NCI-H128 (cell line): ENCODE data around the gene AOAH.

Experiments
- DNase-seq: peaks from one replicate; lab custom pipeline; 2025; ENCODE audit not compliant: unreplicated experiment; lab: John Stamatoyannopoulos, UW

Gene AOAH

DNA sequence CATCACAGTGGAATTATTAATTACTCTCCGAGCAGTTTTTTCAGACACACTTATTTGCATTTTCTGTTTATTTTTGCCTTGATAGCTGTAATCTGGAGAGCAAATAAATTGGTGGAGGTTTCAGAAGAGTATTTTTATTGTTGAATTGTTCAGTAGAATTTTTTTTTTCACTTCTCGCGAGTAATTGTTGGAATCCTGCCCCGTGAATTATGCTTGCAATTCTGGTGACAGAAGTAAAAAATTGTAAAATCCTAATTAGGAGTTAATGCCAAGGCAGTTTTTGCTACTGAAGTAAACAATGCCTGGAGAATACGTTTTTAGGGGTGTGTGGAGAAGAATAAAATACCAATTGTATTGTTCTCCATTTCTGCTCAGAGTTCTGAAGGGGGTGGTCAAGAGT lies 88.2 kb downstream of the AOAH start:
- DNase-seq, result no peak

DNA sequence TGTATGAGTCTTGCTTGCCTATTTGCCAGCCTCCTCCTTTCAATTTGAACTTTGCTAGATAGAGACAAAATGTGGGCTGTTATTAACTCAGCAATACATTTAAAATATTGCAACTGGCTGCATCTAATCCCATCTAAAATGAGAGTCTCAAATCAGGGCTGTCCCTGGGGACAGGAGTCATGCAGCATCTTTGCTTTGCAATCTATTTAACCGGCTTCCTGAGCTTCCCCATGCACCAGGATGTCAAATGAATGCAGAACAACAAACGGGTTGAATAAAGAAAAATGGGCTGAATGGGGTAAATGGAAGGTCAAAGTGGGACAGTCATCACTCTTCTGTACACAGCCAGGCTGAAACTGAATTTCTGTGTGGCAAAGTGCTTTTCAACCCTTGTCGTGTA lies 89.2 kb downstream of the AOAH start:
- DNase-seq, result no peak

DNA sequence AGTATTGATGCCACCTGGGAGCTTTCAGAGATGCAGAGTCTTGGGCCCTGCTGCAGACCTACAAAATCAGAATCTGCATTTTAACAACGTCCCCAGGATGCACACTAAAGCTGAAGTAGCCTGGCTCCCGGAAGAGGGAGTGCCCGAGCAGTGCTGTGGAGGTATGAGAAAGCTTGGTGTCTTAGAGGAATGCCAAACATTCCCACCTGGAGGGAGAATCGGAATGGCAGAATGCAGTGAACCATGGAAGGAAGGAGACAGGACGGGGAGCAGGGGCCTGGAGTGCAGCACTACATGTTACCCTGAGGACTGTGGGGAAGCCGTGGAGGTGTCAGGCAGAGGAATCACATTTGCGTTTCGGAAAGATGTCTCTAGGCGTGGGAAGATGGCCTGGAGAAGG lies 90.9 kb downstream of the AOAH start:
- no peak for DNase-seq

DNA sequence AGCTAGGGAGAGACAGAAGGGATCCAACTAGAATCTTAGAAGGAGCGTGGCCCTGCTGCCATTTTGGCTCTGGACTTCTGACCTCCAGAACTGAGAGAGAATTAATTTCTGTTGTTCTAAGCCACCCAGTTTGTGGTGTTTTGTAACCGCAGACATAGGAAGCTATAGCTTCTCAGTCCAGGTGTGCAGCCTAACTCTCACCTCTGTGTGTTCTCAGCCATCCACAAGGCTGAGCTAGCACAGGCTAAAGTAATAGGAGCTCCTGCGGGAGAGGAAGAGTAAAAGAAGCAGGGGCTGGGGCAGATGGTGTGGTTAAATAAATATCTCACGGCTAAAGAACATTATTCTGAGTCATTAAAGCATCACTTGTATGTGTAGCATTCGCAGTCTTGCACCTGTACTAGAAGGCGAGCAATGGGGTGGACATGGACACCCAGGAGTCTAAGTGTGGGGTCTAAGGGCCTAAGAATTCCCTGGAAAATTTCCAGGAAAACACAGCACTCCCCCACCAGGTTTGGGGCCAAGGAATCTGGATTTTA lies 94.1 kb downstream of the AOAH start:
- DNase-seq, result no peak

DNA sequence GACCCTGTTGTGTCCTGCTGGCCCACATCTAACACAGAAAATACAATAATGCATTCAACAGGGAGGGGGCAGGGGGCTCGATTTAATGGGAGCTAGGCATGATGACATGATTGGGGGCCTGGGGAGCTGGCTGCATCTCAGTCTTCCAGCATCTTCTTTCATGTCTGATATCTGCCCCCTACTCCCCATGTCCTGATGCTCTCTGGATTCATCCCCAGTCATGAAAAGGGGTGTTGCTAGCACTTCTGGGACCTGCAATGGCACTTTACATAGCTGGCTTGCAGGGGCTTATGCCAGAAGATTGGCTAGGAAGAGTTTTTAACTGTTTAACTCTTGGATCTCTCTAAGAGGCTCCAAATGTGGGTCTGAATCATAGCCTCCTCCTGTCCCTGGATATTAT lies 94.9 kb downstream of the AOAH start:
- no peak for DNase-seq

DNA sequence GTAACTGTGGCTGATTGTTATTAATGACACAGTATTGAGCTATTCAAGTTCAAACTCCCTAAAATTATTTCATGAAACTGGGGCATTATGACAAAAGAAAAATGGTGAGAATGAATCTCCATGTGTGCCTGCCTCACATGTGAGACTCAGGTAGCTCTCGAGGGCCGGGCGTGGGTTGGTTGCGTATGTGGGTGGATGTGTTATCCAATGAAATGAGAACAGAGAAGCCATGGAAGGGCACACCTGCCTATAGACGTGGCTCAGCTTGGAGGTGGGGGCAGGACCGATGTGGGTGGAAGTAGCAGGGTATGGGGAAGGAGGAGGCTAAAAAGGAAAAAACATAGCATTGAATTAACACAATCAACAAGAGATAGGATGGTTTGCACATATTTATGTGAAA lies 96.5 kb downstream of the AOAH start:
- DNase-seq, result no peak

DNA sequence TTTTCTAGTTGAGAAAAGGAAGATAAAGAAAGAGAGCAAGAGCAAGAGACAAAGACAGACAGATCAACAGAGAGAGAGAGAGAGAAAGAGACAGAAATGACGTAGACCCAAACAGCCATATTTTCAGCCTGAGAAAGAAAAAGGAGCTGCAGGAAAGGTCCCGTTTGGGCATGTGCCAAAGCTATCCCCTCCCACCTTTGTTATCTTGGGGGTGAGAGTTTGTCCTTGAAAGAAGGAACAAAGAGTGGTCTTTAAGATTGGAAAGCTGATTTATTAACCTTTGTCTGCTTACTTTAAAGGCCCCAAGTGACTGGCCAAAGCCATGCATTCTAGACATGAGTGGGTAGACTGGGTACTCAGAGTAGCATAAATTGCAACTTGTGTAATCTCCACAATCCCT lies 98.2 kb downstream of the AOAH start:
- DNase-seq, result no peak

DNA sequence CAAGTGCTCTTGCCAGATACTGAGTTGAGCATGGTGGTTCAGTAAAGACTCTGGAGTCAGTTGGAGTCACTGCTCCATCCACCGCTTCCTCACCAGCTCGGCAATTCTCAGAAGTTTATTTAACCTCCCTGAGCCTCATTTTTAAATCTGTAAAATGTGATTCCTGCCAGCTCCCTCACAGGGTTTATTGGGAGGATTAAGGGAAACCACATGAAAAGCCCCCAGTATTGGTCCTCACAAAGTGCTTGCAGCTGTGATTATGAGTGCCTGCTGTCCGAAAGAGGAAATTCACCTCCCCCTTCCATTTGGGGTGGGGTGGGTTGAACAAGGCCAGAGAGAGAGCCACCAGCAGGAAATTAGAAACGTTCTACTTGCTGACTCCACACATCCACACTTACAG lies 99.0 kb downstream of the AOAH start:
- DNase-seq, result no peak

DNA sequence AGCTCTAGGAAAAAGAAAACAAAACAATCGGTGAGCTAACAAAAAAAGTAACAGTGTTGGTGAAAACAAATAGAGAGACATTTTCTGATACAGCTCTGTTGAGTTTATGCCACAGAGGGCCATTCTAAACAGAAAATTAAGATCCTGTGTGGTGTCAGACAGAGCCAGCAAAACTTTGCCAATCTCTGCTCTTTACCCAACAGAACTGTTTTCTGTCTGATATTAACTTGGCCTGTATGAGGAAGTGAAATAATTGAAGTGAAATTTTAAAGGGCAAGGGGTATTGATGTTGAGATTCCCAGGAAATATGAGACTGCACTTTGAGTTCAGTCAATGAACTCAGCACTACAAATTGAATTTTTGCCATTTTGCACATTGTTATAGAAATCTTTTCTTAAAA lies 101.0 kb downstream of the AOAH start:
- DNase-seq, result no peak

DNA sequence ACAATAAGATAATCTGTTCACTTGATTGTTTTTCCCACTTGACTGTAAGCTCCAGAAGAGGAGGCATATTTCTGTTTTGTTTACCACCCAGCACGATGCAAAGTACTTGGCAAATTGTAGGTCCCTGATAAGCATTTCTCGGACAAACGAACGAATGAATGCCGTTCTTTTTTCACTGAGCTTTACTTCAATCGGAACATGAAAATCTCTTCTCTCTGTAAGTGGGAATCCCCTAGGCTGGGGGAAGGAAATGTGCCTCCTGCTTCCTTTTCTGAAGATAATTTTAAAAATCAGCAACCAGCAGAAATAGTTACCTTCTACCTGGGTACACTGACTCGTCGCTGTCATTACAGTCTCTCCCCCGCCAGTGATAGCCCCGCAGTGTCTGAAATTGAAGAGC lies 102.9 kb downstream of the AOAH start:
- DNase-seq, result no peak

DNA sequence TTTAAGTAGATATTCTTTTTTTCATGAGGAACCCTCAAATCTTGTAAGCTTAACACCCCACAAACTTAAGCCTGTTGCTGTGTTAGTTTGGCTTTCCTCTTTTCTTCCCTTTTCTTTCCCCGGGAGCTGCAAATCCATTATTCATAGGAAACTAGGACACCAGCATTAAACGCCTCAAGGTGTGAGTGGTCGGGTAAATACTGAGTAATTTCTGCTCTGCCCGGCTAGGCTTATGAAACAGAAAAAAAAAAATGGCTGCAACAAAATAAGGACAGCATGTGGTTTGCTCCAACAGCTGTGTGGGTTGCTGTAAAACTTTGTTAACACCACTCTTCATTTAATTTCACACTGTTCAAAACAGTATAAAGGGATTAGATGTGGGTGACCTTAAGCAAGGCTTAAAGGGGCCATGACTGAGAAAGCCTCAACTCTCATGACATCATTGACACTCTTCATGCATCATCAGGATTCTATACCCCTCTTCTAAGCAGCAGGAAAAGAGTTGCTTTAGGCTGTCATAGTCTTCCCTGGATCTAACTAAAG lies 104.1 kb downstream of the AOAH start:
- DNase-seq, result no peak

DNA sequence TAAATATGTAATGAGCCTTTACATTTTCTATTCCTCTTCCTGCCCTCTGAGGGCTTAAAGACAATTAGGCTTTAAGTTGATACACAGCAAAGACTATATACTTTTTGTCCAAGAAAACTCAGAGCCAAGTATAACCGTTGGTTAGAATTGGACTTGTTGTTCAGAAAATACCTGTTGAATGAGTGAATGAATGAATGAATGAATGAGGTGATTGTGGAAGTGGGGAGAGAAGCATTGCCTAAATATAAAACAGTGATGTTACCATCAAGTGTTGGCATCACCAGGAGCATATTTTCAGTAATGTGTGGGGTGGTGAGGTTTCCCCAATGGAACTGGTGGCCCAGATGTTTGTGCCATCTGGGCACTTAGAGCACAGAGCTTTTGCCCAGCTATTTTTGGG lies 106.9 kb downstream of the AOAH start:
- no peak for DNase-seq

DNA sequence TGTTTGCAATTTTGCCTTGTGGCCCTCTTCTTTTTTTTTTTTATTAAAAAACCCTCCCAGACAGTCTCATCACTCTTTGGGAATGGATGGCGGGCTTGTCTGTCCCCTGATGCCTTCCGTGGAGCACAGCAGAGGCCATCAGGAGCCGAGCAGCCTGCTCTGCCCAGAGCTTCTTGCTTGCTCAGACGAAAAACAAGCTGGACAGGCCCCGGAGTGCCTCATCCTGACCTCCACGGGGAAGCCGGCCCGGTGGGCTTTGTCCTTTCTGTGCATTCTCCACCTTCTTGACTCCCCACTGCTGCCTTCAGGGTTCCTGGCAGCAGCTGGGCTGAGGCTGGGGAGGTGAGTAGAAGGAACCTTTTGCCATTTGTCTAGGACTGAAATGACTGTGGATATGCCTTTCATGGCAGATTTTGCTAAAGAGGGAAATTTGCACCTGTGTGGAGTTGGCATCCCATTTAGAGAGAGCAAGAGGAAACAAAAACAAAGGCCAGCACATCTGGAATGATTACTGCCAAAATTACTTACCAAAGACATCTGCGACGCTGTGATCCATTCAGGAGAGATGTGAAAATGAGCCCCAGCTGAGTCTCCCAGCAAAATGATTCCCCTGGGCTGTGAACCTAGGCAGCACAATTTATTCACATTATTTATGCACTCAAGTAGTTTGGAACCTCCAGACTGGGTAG lies 108.3 kb downstream of the AOAH start:
- DNase-seq, result no peak

DNA sequence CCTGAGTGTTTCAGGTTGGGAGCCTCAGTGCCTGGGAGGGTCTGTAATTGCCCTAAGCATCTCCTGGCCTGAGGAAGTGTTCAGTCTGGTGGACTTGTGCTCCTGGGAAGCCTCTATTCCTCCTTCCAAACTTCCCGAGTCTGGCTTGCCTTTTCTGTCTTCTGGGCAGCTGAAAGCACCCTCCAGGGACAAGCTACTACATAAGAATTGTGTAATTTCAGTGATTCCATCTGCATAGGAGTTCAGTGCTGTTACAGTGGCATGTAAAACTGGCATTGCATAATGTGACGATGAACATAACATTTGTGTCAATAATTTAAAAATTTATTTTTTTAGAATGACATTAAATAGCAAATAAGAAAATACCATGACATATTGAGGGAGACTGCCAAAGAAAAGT lies 109.3 kb downstream of the AOAH start:
- DNase-seq, result no peak

DNA sequence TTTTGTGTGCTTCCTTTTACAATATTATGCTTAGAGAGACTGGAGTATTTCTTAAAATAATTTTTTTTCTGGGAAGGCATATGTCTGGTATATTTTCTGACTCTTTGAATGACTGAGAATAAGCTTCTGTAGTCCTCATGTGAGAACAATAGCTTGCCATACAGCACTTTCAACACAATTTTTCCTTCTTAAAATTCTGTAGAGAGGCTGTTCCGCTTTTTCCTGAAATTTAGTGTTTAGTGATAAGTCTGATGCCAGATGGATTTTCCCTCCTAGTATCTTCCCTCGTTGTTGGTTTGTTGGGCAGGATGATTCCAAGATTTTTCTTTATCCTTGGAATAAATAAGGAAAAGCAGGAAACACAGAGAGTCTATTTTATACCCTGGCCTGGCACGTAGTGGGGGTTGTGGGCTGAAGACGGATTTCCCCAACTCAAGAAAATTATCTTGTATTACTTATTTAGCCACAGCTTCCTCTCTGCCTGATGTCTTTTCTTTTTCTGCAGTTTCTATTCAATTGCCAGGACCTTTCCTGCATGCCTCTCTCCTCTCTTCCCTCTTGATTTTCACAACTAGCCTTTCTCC lies 111.2 kb downstream of the AOAH start:
- no peak for DNase-seq

DNA sequence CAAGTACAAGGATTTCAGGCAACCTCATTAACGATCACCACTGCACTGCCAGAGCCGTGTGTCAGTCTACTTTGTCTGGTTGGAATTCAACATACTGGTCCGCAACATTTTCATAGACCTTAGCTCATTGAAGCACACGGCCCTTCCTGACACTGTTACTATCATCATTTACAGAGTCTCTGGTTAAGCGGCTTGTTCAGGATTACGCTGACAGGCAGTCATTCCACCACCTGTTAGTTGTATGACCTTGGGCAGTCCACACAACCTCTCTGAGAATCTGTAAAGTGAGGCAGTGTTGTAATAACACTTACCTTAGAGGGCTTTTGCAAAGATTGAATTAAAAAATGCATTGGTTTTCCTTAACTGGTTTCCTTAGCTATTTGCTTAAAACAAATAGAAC lies 112.6 kb downstream of the AOAH start:
- no peak for DNase-seq

DNA sequence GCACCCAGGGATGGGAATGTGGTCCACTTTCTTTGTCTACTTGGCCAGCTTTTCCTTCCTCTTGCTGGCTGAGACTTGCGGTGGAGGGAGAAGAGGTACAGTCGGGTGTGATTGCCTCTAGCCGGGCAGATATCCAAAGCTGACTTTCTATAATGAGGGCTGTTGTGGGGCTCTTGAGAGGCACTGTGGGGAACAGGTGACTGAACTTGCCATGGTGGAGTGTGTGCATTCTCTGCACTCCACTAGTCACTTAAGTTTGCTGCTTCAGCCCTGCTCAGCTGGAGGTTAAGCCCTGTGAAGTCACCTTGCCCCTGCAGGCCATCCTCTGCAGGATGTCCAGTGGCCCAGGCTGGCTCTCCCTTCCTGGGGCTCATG lies 116.6 kb downstream of the AOAH start:
- DNase-seq, result peak; percentile 43

DNA sequence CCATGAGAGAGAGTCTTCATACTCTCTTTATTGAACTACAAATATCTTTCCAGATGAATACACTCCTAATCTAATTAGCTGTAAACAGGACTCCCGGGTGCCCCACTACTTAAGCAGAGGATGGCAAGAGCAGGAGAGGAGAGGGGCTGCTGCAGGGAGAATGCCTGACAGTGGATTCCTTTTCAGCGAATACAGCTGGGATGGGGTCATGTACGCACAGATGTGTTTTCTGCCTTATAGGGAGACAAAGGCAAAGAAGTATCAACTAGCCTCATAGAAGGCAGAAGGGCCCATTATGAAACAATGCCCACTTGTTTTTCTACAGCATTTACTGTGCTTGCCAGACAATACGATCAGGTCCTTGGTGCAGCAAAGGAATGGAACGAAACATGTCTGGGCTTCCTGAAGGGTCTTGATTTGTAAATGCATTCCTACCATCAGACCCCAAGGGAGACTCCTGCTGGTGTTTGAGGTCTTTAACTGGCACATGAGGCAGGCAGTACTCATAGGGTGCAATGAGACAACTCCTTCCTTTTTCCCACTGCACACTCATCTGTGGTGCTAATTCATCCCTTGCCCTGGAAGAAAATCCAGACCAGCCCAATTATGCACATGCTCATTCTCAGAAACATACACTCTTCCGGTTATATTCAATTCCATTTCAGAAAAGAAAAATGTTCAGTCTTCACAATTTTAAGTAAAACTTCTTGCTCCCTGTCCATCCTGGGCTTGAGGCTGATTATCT lies 117.1 kb downstream of the AOAH start:
- no peak for DNase-seq

DNA sequence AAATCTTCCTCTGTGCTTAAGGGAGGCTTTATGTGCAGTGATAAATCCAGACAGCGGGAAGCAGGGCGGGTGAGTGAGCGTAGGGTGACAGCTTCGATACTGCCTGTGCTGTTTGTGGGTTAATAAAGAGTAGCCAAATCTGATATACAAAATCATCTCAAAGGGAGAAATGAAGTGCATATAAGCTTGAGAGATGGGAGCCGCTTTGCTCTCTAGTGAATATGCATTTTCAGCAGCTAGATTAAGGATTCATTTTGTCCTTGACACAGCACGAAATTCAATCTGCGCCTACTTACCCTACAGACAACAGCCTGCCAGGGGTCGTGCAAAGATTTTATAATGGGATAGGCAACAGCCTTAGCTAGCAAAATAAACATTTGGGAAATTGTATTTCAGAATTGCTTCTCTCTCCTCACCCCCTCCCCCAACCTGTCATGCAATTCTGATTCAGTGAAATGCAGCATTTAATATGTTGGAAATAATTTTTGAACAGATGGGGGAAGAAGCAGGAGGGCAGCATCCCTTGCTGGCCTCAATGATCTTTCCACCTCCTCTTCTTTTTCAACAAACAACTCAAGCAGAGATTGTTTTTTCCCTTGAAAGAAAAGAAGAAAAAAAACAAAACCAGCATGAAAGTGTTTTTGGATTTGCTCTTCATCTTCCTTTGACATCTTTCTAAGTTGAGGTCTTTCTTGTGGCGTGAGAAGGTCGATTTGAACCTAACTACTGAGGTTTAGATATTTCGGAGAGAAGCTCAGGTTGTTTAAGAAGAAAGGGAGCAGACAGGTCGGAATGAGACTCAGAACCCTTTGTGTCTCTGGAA lies 117.9 kb downstream of the AOAH start:
- DNase-seq, result no peak

DNA sequence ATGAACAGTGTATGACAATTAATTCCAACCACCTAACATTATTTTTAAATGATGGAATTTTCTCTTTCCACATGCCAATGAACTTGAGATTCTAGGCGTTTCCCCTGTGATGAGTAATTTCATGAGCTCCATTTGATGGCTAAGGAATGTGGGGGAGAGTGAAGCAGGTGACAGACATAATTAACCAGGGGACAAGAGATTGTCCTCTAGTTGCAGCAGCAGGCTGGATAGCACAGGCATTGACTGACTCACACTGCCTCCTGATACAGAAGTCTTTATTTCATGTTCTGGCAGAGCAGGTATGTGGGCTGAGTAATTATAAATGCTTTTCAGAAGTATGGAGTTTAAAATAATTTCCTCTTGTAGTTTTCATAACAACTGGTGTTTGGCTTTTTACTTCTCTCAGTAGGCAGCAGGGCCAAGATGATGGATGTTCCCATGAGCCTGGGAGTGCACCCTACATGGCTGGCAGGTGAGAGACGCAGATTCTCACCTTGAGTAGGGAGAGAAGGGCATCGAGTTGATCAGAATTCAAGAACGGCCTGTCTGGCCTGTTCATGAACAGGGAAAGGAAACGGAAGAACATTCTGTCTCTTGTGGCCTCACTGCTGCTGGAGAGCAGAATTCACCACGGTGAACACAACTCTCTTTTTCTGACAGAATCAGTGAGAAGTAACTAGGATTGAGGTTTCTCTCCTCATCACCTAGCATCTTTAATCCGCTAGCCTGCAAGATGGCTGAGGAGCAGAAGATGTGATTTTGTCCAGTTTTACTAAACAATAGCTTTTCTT lies 118.8 kb downstream of the AOAH start:
- DNase-seq, result no peak
